ENCODE results near the gene MRPS25.

DNA sequence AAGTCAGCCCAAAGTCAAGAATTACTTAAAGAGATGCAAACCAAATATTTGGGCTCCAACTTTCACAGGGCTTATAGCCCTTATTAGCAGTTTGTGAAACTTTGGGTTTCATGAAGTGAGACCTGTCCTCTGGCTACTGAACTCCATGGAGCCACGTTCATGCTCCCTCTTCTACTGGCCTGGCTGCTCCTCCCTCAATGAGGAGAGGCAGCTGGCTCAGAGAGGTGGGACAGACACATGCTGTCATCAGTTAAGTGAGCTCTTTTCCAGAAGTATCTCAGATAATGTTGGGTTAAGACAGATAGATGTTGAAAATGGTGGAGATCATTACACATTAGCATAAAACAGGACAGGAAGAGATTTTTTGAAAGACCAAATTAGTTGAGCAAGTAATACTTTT lies 19.4 kb downstream of the MRPS25 start:
- no peak for TF ChIP-seq CTCF (IDR thresholded peaks at IDR 0.05)
- no peak for TF ChIP-seq POLR2A (IDR thresholded peaks at IDR 0.05)
